K562 (cell line): ENCODE measurements around the gene RNF126. TPM values are rescaled to one million over a fixed set of nuclear protein-coding genes. Genes with fewer than 3 reads are reported as not detected.

Experiments used
- ATAC-seq: fragments of 200-7000 bp; cut with Tn5 transposase; 3 replicates; pipeline ENCODE4 v1.9.1; 2020; ENCODE audit warnings: moderate library complexity
- BruUV-seq: library from RNA; stranded (reverse); fragments of 400-500 nt; replicated peaks from 2 replicates; lab custom pipeline; 2021; lab: Mats Ljungman, UMichigan
- CTCF ChIA-PET: fragments of 300-600 bp; formaldehyde crosslinking; extraction: SDS; loops from one replicate; lab custom pipeline; 2021; ENCODE audit warnings: low intra/inter-chr PET ratio; lab: Yijun Ruan, JAX
- POLR2A ChIA-PET: fragments of 300-600, 350-650 bp; sonication (Branson Sonifier 250); formaldehyde crosslinking; extraction: SDS; loops from one replicate; lab custom pipeline; 2021; ENCODE audit warnings: antibody characterized with exemption, inconsistent platforms; lab: Yijun Ruan, JAX
- DNase-seq, 4 experiments: peaks; one replicate each; pipeline versions ENCODE4 v3.0.0 to v3.0.0-alpha.2; 2011 to 2018; ENCODE audit warnings: low spot score in 3 of 4, mixed read lengths in 3 of 4; ENCODE audit errors: extremely low read depth in 1 of 4
- FAIRE-seq: peaks from 2 replicates; lab custom pipeline; 2011; peaks lifted over from hg19 to GRCh38; lab: Jason Lieb, UNC
- H2AFZ ChIP-seq: 2 replicates; pipeline ENCODE4 v1.6.0; 2011; ENCODE audit warnings: low read depth, low read length, control low read depth, inconsistent platforms
- H3K27ac ChIP-seq: fragments of 200-600 bp; 3 replicates; pipeline ENCODE4 v1.8.0; 2011; ENCODE audit warnings: low read depth, mild to moderate bottlenecking, control low read depth, inconsistent platforms, low read length, moderate library complexity, mixed read lengths; ENCODE audit errors: extremely low read depth
- H3K27me3 ChIP-seq, 2 experiments: fragments of 300-600 bp in 1 of 2; 2 replicates in 1 of 2; 3 replicates in 1 of 2; pipeline versions ENCODE4 v1.6.0 to v1.8.0; 2011; ENCODE audit warnings: inconsistent platforms in 2 of 2, low read length in 2 of 2, mild to moderate bottlenecking in 1 of 2, mixed read lengths in 1 of 2, moderate library complexity in 1 of 2; ENCODE audit not compliant: control insufficient read depth in 2 of 2, insufficient read depth in 2 of 2
- H3K36me3 ChIP-seq: fragments of 300-600 bp; 3 replicates; pipeline ENCODE4 v1.8.0; 2011; ENCODE audit warnings: mild to moderate bottlenecking, low read length, inconsistent platforms; ENCODE audit not compliant: control insufficient read depth, insufficient read depth
- H3K4me1 ChIP-seq, 2 experiments: fragments of 200-600 bp in 1 of 2; replicated peaks in 1 of 2; 2 replicates in 1 of 2; 3 replicates in 1 of 2; pipeline versions ENCODE4 v1.5.1 to v1.8.0; 2011; ENCODE audit warnings: inconsistent platforms in 2 of 2, low read length in 2 of 2, mild to moderate bottlenecking in 1 of 2, mixed read lengths in 1 of 2, moderate library complexity in 1 of 2; ENCODE audit not compliant: control insufficient read depth in 2 of 2, insufficient read depth in 2 of 2
- H3K4me2 ChIP-seq: 2 replicates; pipeline ENCODE4 v1.6.1; 2011; ENCODE audit warnings: low read length, control low read depth, inconsistent platforms, mixed read lengths; ENCODE audit not compliant: insufficient read depth
- H3K4me3 ChIP-seq: fragments of 200-600 bp; sonication (generic), shearing (Covaris generic); 2 replicates; pipeline ENCODE4 v1.5.1; 2016; ENCODE audit warnings: control low read depth, inconsistent platforms
- H3K79me2 ChIP-seq: fragments of 200-600 bp; 3 replicates; pipeline ENCODE4 v1.8.0; 2011; ENCODE audit warnings: low read length, inconsistent platforms; ENCODE audit not compliant: control insufficient read depth, insufficient read depth
- H3K9ac ChIP-seq, 2 experiments: 2 replicates each; pipeline versions ENCODE4 v1.6.0 to v1.6.1; 2011; ENCODE audit warnings: low read depth in 2 of 2, low read length in 2 of 2, control low read depth in 1 of 2, inconsistent platforms in 1 of 2, mild to moderate bottlenecking in 1 of 2, mixed read lengths in 1 of 2; ENCODE audit not compliant: insufficient read depth in 1 of 2
- H3K9me1 ChIP-seq: one replicate; pipeline ENCODE4 v1.6.0; 2011; ENCODE audit warnings: inconsistent platforms, mild to moderate bottlenecking, low read length, moderate library complexity; ENCODE audit not compliant: control insufficient read depth, insufficient read depth
- H3K9me3 ChIP-seq: replicated peaks from 2 replicates; pipeline ENCODE4 v1.5.1; 2011; ENCODE audit warnings: low read depth, low read length, inconsistent platforms; ENCODE audit not compliant: control insufficient read depth, insufficient read depth
- H4K20me1 ChIP-seq: replicated peaks from 2 replicates; pipeline ENCODE4 v1.6.1; 2011; ENCODE audit warnings: low read length, inconsistent platforms, mixed read lengths; ENCODE audit not compliant: control insufficient read depth, insufficient read depth
- ATF1 ChIP-seq, 2 experiments: fragments of 450-650 bp in 1 of 2; IDR thresholded peaks; 2 replicates each; pipeline ENCODE4 v1.6.1; 2016; ENCODE audit warnings: missing compliant biosample characterization in 1 of 2, missing genetic modification characterization in 1 of 2
- ATF2 ChIP-seq: sonication (generic); formaldehyde crosslinking; IDR thresholded peaks from 2 replicates; pipeline ENCODE4 v1.8.1; 2022; ENCODE audit warnings: missing genetic modification reagents
- E2F3 ChIP-seq: fragments of 250-450 bp; sonication (Bioruptor Pico); IDR thresholded peaks from 2 replicates; pipeline ENCODE4 v1.4.0; 2020; ENCODE audit warnings: mild to moderate bottlenecking
- ELF1 ChIP-seq: fragments of 200-800 bp; sonication (Bioruptor generic); IDR thresholded peaks from 2 replicates; pipeline ENCODE4 v1.6.1; 2016; ENCODE audit warnings: missing genetic modification characterization, missing compliant biosample characterization
- ESRRA ChIP-seq: fragments of 450-650 bp; IDR thresholded peaks from 2 replicates; pipeline ENCODE4 v1.6.1; 2014; ENCODE audit warnings: low read depth, mild to moderate bottlenecking, moderate library complexity, borderline replicate concordance
- HLTF ChIP-seq: fragments of 450-650 bp; IDR thresholded peaks from 2 replicates; pipeline ENCODE4 v1.6.1; 2016
- HNRNPLL ChIP-seq: fragments of 200-400 bp; formaldehyde crosslinking; IDR thresholded peaks from 2 replicates; pipeline ENCODE4 v1.6.1; 2017; ENCODE audit warnings: low read length, low read depth, mild to moderate bottlenecking; ENCODE audit not compliant: poor library complexity, severe bottlenecking
- JUNB ChIP-seq: fragments of 450-650 bp; formaldehyde crosslinking; conservative IDR thresholded peaks from 2 replicates; pipeline ENCODE4 v1.4.0; 2020; ENCODE audit warnings: mild to moderate bottlenecking
- MAFK ChIP-seq: IDR thresholded peaks from 2 replicates; pipeline ENCODE4 v1.6.1; 2011; ENCODE audit warnings: low read length, improper control_type of control experiment
- MIER1 ChIP-seq: fragments of 450-650 bp; IDR thresholded peaks from 2 replicates; pipeline ENCODE4 v1.6.1; 2016; ENCODE audit warnings: antibody characterized with exemption, mild to moderate bottlenecking, low read depth
- MNT ChIP-seq, 2 experiments: fragments of 450-650 bp; conservative IDR thresholded peaks; 2 replicates each; pipeline ENCODE4 v1.6.1; 2017; ENCODE audit warnings: mild to moderate bottlenecking in 2 of 2, moderate library complexity in 2 of 2
- MTA1 ChIP-seq: fragments of 450-650 bp; IDR thresholded peaks from 2 replicates; pipeline ENCODE4 v1.6.1; 2017; ENCODE audit warnings: borderline replicate concordance
- MYBL2 ChIP-seq, 2 experiments: fragments of 450-650 bp in 1 of 2; sonication (generic) in 1 of 2; formaldehyde crosslinking in 1 of 2; IDR thresholded peaks; 2 replicates each; pipeline versions ENCODE4 v1.6.1 to v1.8.1; 2017 to 2022; ENCODE audit warnings: borderline replicate concordance in 1 of 2, inconsistent platforms in 1 of 2, low read depth in 1 of 2, mild to moderate bottlenecking in 1 of 2, missing genetic modification reagents in 1 of 2, moderate library complexity in 1 of 2
- RBBP5 ChIP-seq: fragments of 200-600 bp; sonication (generic); IDR thresholded peaks from 2 replicates; pipeline ENCODE4 v1.6.1; 2012; ENCODE audit warnings: borderline replicate concordance, mild to moderate bottlenecking, low read length, control low read depth, inconsistent platforms; ENCODE audit not compliant: insufficient read depth, poor library complexity, severe bottlenecking
- XRCC5 ChIP-seq: fragments of 200-400 bp; formaldehyde crosslinking; IDR thresholded peaks from 2 replicates; pipeline ENCODE4 v1.6.1; 2017; ENCODE audit warnings: low read depth, mild to moderate bottlenecking, low read length
- ZNF140 ChIP-seq: fragments of 250-450 bp; sonication (Bioruptor Pico); IDR thresholded peaks from 2 replicates; pipeline ENCODE4 v1.8.0; 2021; ENCODE audit warnings: moderate library complexity, mild to moderate bottlenecking, inconsistent platforms
- ZNF583 ChIP-seq: fragments of 250-450 bp; sonication (Bioruptor Pico); IDR thresholded peaks from 2 replicates; pipeline ENCODE4 v1.4.0; 2020
- WGBS: fragments of 100-300 bp; shearing (Covaris generic); methylation state at CpG from one replicate; pipeline ENCODE4 v1.1.6; 2016; ENCODE audit warnings: low coverage, mixed read lengths; ENCODE audit not compliant: insufficient coverage; ENCODE audit errors: missing lambda C conversion rate; 5-methylcytosine and 5-hydroxymethylcytosine counted together
- in situ Hi-C: fragments of 300-500 bp; cut with MboI; formaldehyde crosslinking; loops from 4 replicates; pipeline ENCODE4 v1.15.0; 2018; ENCODE audit warnings: inconsistent platforms, mixed read lengths
- intact Hi-C: fragments of 100-400 bp; cut with micrococcal nuclease; formaldehyde crosslinking; loops from 2 replicates; pipeline ENCODE4 v1.14.2; 2022
- polyA plus RNA-seq, 8 experiments: library from polyadenylated mRNA; depleted of rRNA in 4 of 8; stranded (reverse) in 5 of 8; unstranded in 3 of 8; fragments of >200 nt; fragmentation: Nextera tagmentation in 2 of 8; fragmentation: Illumina TruSeq in 1 of 8; extraction: Ambion mirVana in 2 of 8; extraction: Trizol in 1 of 8; gene quantifications; 2 replicates each; pipeline versions ENCODE4 v1.2.1 to v1.2.3, GENCODE V29; 2011 to 2014; ENCODE audit warnings: inconsistent platforms in 1 of 8, missing spikeins in 1 of 8
- total RNA-seq, 7 experiments: library from RNA; depleted of rRNA in 6 of 7; stranded (reverse); fragments of >200 nt in 6 of 7; fragmentation: Illumina TruSeq in 2 of 7; extraction: Trizol in 2 of 7; gene quantifications; 2 replicates each; pipeline versions ENCODE4 v1.2.1 to v1.2.3, GENCODE V29; 2011 to 2021; ENCODE audit warnings: low replicate concordance in 1 of 7

The RNF126 gene
- total and polyA plus RNA-seq, 9 of the 15 experiments (the other 6 are each of a cell fraction or from before 2014, with no cell fraction given), result 0.27 to 101 (median 12.3) TPM

GRCh38 chr19:663682-664117 is 686 bp upstream of the RNF126 start (continued):
- no peak for TF ChIP-seq MYBL2 (IDR thresholded peaks at IDR 0.05; ENCODE audit: low read depth)
- TF ChIP-seq MYBL2 (CRISPR knock-in tag; IDR thresholded peaks at IDR 0.05; ENCODE audit: borderline replicate concordance), result no peak
- TF ChIP-seq ZNF583 (CRISPR knock-in tag), result 0 out of 2 replicates have a peak, but pooled peaks have one; percentile 2
- TF ChIP-seq, all 486 proteins: peak for 10

- ChIA-PET CTCF (no interaction called here), POLR2A (interaction anchor here (0.6 to 1.0 kb wide), 6 partner anchors 8 to 531 kb away, joined by 3 to 5 read pairs (median 4); partner anchors contain the start of gene FSTL3)
- Histone ChIP-seq H2AFZ (0 out of 2 replicates have a peak overlapping the region, but pooled peaks have one; percentile 51), H3K9me1 (peaks cover 14% of the 10 kb centered on the region), H3K27me3 (no peaks in the 10 kb centered on the region), H4K20me1 (peaks cover 44% of the 10 kb centered on the region), H3K9me3 (peaks cover 9% of the 10 kb centered on the region), H3K4me2 (peak overlapping the region; percentile 88), H3K79me2 (peaks cover 56% of the 10 kb centered on the region), H3K4me3 (peak overlapping the region; percentile 100), H3K27ac (peak overlapping the region; percentile 98), H3K4me1 (peaks cover 21 to 68% of the 10 kb centered on the region in 2 experiments), H3K9ac (peak overlapping the region; percentile 97), H3K36me3 (peaks cover 42% of the 10 kb centered on the region; the same call in 2 of the 3 replicates)
- ATAC-seq (peak; percentile 80), DNase-seq (peak; percentile 60 to 77 (median 66)), FAIRE-seq (peak; percentile 74)
- intact Hi-C loops, result no loop called here
- no TSS peak for BruUV-seq
- WGBS, result under 1% methylated on average over 72 of the region's 81 CpGs
- in situ Hi-C loops, result no loop called here
- TF ChIP-seq HLTF (no peak), ESRRA (0 out of 2 replicates have a peak, but pooled peaks have one; percentile 18), MIER1 (no peak), XRCC5 (0 out of 2 replicates have a peak, but pooled peaks have one; percentile 23), ELF1 (tag) (peak; percentile 56), ZNF140 (CRISPR knock-in tag) (no peak), MAFK (no peak), MTA1 (no peak), JUNB (CRISPR knock-in tag) (no peak), ATF1 (CRISPR knock-in tag; IDR thresholded peaks at IDR 0.05) (no peak), ATF1 (tag; IDR thresholded peaks at IDR 0.05) (peak; percentile 40; the same call in 1 of the 2 replicates), E2F3 (CRISPR knock-in tag) (no peak), RBBP5 (no peak), MNT (conservative IDR thresholded peaks at IDR 0.05) (peak; percentile 74 to 87), ATF2 (CRISPR knock-in tag) (no peak; the same call in 1 of the 2 replicates), HNRNPLL (no peak)
Observed at GRCh38 chr19:662207-662961, 630 bp downstream of the RNF126 start.
